Vagina (tissue), 2 donors: Measurements from ENCODE around the gene FAAP20.

ENCODE experiments used
- CTCF ChIP-seq, 3 experiments: fragments of 450-650 bp in 2 of 3; fragments of 200-600 bp in 1 of 3; sonication (generic) in 1 of 3; IDR thresholded peaks; one replicate each; pipeline ENCODE4 v1.5.1; 2017 to 2019; ENCODE audit warnings: antibody characterized with exemption in 3 of 3, mild to moderate bottlenecking in 2 of 3, moderate library complexity in 2 of 3
- POLR2AphosphoS5 ChIP-seq, 2 donors: sonication (generic); formaldehyde crosslinking; IDR thresholded peaks; one replicate each; pipeline ENCODE4 v1.9.0; 2017; ENCODE audit warnings: antibody characterized with exemption in 2 of 2, mild to moderate bottlenecking in 2 of 2, low read depth in 1 of 2; ENCODE audit not compliant: insufficient read depth in 1 of 2

GRCh38 chr1:2181271-2181670 lies 13.3 kb downstream of the FAAP20 start:
- TF ChIP-seq CTCF (IDR thresholded peaks at IDR 0.05) (no peak), POLR2AphosphoS5 (IDR thresholded peaks at IDR 0.05; ENCODE audit: insufficient read depth in 1 of 2, low read depth in 1 of 2) (no peak)
